SK-N-SH treated with all-trans-retinoic acid at 6 μM for 48 hours (cell line): ENCODE data around the gene PRSS1.

ENCODE experiments used
- ISL1 ChIP-seq: fragments of 250-450 bp; sonication (Bioruptor Pico); IDR thresholded peaks from 2 replicates; pipeline ENCODE4 v2.1.2; 2022; ENCODE audit warnings: mild to moderate bottlenecking, moderate library complexity
- ZFP3 ChIP-seq: fragments of 250-450 bp; sonication (Bioruptor Pico); IDR thresholded peaks from 2 replicates; pipeline ENCODE4 v1.5.0; 2020; ENCODE audit warnings: mild to moderate bottlenecking, moderate library complexity
- ZNF565 ChIP-seq: fragments of 450-650 bp; formaldehyde crosslinking; conservative IDR thresholded peaks from 2 replicates; pipeline ENCODE4 v1.5.0; 2020; ENCODE audit warnings: low read depth, mild to moderate bottlenecking, moderate library complexity
- ZNF8 ChIP-seq: fragments of 450-650 bp; formaldehyde crosslinking; IDR thresholded peaks from 2 replicates; pipeline ENCODE4 v1.5.0; 2020; ENCODE audit warnings: mild to moderate bottlenecking, moderate library complexity
- TF ChIP-seq, protein P1 (sequence below): fragments of 250-450 bp; sonication (Bioruptor Pico); IDR thresholded peaks from 2 replicates; pipeline ENCODE4 v1.5.0; 2020; ENCODE audit warnings: mild to moderate bottlenecking, moderate library complexity
- TF ChIP-seq, protein P2 (sequence below): fragments of 250-450 bp; sonication (Bioruptor Pico); IDR thresholded peaks from 2 replicates; pipeline ENCODE4 v1.5.1; 2021; ENCODE audit warnings: mild to moderate bottlenecking, moderate library complexity

GRCh38 chr7:142752376-142753225, 3.3 kb downstream of the PRSS1 start:
- TF ChIP-seq, protein P1, sequence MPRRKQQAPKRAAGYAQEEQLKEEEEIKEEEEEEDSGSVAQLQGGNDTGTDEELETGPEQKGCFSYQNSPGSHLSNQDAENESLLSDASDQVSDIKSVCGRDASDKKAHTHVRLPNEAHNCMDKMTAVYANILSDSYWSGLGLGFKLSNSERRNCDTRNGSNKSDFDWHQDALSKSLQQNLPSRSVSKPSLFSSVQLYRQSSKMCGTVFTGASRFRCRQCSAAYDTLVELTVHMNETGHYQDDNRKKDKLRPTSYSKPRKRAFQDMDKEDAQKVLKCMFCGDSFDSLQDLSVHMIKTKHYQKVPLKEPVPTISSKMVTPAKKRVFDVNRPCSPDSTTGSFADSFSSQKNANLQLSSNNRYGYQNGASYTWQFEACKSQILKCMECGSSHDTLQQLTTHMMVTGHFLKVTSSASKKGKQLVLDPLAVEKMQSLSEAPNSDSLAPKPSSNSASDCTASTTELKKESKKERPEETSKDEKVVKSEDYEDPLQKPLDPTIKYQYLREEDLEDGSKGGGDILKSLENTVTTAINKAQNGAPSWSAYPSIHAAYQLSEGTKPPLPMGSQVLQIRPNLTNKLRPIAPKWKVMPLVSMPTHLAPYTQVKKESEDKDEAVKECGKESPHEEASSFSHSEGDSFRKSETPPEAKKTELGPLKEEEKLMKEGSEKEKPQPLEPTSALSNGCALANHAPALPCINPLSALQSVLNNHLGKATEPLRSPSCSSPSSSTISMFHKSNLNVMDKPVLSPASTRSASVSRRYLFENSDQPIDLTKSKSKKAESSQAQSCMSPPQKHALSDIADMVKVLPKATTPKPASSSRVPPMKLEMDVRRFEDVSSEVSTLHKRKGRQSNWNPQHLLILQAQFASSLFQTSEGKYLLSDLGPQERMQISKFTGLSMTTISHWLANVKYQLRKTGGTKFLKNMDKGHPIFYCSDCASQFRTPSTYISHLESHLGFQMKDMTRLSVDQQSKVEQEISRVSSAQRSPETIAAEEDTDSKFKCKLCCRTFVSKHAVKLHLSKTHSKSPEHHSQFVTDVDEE = no peak
- TF ChIP-seq ZNF565 (CRISPR knock-in tag) (no peak), ZFP3 (CRISPR knock-in tag) (no peak), ZNF8 (CRISPR knock-in tag) (no peak), ISL1 (CRISPR knock-in tag) (no peak)
- TF ChIP-seq, protein P2, sequence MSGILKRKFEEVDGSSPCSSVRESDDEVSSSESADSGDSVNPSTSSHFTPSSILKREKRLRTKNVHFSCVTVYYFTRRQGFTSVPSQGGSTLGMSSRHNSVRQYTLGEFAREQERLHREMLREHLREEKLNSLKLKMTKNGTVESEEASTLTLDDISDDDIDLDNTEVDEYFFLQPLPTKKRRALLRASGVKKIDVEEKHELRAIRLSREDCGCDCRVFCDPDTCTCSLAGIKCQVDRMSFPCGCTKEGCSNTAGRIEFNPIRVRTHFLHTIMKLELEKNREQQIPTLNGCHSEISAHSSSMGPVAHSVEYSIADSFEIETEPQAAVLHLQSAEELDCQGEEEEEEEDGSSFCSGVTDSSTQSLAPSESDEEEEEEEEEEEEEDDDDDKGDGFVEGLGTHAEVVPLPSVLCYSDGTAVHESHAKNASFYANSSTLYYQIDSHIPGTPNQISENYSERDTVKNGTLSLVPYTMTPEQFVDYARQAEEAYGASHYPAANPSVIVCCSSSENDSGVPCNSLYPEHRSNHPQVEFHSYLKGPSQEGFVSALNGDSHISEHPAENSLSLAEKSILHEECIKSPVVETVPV (CRISPR knock-in tag) = no peak
